ENCODE results near the gene CDH5. TPM values are rescaled to one million over a fixed set of nuclear protein-coding genes. Genes with fewer than 3 reads are reported as not detected.

Gene CDH5
- total and polyA plus RNA-seq, 7 donors: 0.60 to 26.0 (median 12.6) TPM

GRCh38 chr16:66334853-66335574 lies 31.5 kb upstream of the CDH5 start:
- no peak overlapping the region for H3K4me3 ChIP-seq
- no peak overlapping the region for H3K27ac ChIP-seq
- peaks cover 0 to 6% (median 0%) of the 10 kb centered on the region in 3 donors for H3K27me3 ChIP-seq
- no peaks in the 10 kb centered on the region for H3K4me1 ChIP-seq
- no peak for DNase-seq
- TF ChIP-seq CTCF (IDR thresholded peaks at IDR 0.05) (no peak), POLR2AphosphoS5 (IDR thresholded peaks at IDR 0.05) (no peak), EP300 (IDR thresholded peaks at IDR 0.05) (no peak), POLR2A (IDR thresholded peaks at IDR 0.05) (no peak)
- no peaks in the 10 kb centered on the region for H3K9me3 ChIP-seq
- 50 to 70% methylated on average over 4 of the region's 4 CpGs for WGBS, 2 donors
- no peaks in the 10 kb centered on the region for H3K36me3 ChIP-seq
- intact Hi-C loops (cut with DNase I): no loop called here

- 54 to 57% methylated on average over 8 of the region's 8 CpGs for WGBS, 2 donors
- H3K27me3 ChIP-seq: peaks cover 0 to 6% (median 0%) of the 10 kb centered on the region in 3 donors
- no peaks in the 10 kb centered on the region for H3K4me1 ChIP-seq
- no peak overlapping the region for H3K27ac ChIP-seq
- no peak overlapping the region for H3K4me3 ChIP-seq
- intact Hi-C loops (cut with DNase I): no loop called here
- DNase-seq: no peak
- no peak for TF ChIP-seq POLR2A (IDR thresholded peaks at IDR 0.05)
- no peak for TF ChIP-seq CTCF (IDR thresholded peaks at IDR 0.05)
- no peak for TF ChIP-seq POLR2AphosphoS5 (IDR thresholded peaks at IDR 0.05)
- TF ChIP-seq EP300 (IDR thresholded peaks at IDR 0.05): no peak
- no peaks in the 10 kb centered on the region for H3K9me3 ChIP-seq
- H3K36me3 ChIP-seq: no peaks in the 10 kb centered on the region
Observed at GRCh38 chr16:66335704-66336329, 30.7 kb upstream of the CDH5 start.

- H3K36me3 ChIP-seq: no peaks in the 10 kb centered on the region
- H3K4me3 ChIP-seq: no peak overlapping the region
- no peak for DNase-seq
- TF ChIP-seq EP300 (IDR thresholded peaks at IDR 0.05) (no peak), CTCF (IDR thresholded peaks at IDR 0.05) (no peak), POLR2AphosphoS5 (IDR thresholded peaks at IDR 0.05) (no peak), POLR2A (IDR thresholded peaks at IDR 0.05) (no peak)
- intact Hi-C loops (cut with DNase I): no loop called here
- WGBS, 2 donors: 20 to 53% methylated on average over 9 of the region's 9 CpGs
- H3K27me3 ChIP-seq: peaks cover 0 to 6% (median 0%) of the 10 kb centered on the region in 3 donors
- no peaks in the 10 kb centered on the region for H3K9me3 ChIP-seq
- no peaks in the 10 kb centered on the region for H3K4me1 ChIP-seq
- H3K27ac ChIP-seq: no peak overlapping the region
Observed at GRCh38 chr16:66337463-66338188, 28.9 kb upstream of the CDH5 start.

- no peaks in the 10 kb centered on the region for H3K36me3 ChIP-seq
- WGBS, 2 donors: 47 to 64% methylated on average over 9 of the region's 9 CpGs
- DNase-seq: no peak
- H3K4me3 ChIP-seq: no peak overlapping the region
- no peaks in the 10 kb centered on the region for H3K4me1 ChIP-seq
- H3K27me3 ChIP-seq: peaks cover 0 to 3% (median 0%) of the 10 kb centered on the region in 3 donors
- intact Hi-C loops (cut with DNase I): no loop called here
- H3K27ac ChIP-seq: no peak overlapping the region
- TF ChIP-seq EP300 (IDR thresholded peaks at IDR 0.05) (no peak), POLR2A (IDR thresholded peaks at IDR 0.05) (no peak), CTCF (IDR thresholded peaks at IDR 0.05) (peak in 1 of 4 experiments; percentile 4)
- no peaks in the 10 kb centered on the region for H3K9me3 ChIP-seq
Observed at GRCh38 chr16:66342294-66342900, 24.1 kb upstream of the CDH5 start.
